B cell (primary cell): ENCODE data around the gene RNF150. TPM values are rescaled to one million over a fixed set of nuclear protein-coding genes. Genes with fewer than 3 reads are reported as not detected.

Experiments used
- ATAC-seq: fragments of 200-7000 bp; cut with Tn5 transposase; one replicate; pipeline ENCODE4 v1.10.0; 2021; ENCODE audit warnings: low read depth, mild to moderate bottlenecking, moderate number of reproducible peaks, moderate library complexity
- CTCF ChIA-PET: fragments of 350-600 bp; sonication (Branson Sonifier 250); formaldehyde crosslinking; loops from one replicate; lab custom pipeline; 2021; ENCODE audit warnings: antibody characterized with exemption, inconsistent platforms; lab: Charles Lee
- POLR2A ChIA-PET: fragments of 350-600 bp; sonication (Branson Sonifier 250); formaldehyde crosslinking; loops from one replicate; lab custom pipeline; 2021; ENCODE audit warnings: antibody characterized with exemption; lab: Charles Lee
- DNase-seq: peaks from one replicate; pipeline ENCODE4 v3.0.0; 2013
- H2AFZ ChIP-seq: 2 replicates; pipeline ENCODE4 v1.6.1; 2012; ENCODE audit warnings: mild to moderate bottlenecking, low read depth, low read length; ENCODE audit not compliant: insufficient read depth, poor library complexity, severe bottlenecking
- H3K27ac ChIP-seq, 2 donors: 1 replicate in 1 of 2; 2 replicates in 1 of 2; pipeline ENCODE4 v1.5.1; 2012 to 2013; ENCODE audit warnings: low read length in 2 of 2, mild to moderate bottlenecking in 2 of 2, moderate library complexity in 1 of 2
- H3K27me3 ChIP-seq, 4 experiments: fragments of 200-600 bp in 1 of 4; sonication (generic) in 1 of 4; replicated peaks in 1 of 4; 1 replicate in 2 of 4; 2 replicates in 2 of 4; pipeline versions ENCODE4 v1.6.1 to v1.7.0; 2013 to 2016; ENCODE audit warnings: low read length in 3 of 4, mild to moderate bottlenecking in 2 of 4, mixed read lengths in 1 of 4, moderate library complexity in 1 of 4; ENCODE audit not compliant: insufficient read depth in 4 of 4, control insufficient read depth in 3 of 4; ENCODE audit errors: control extremely low read depth in 1 of 4
- H3K36me3 ChIP-seq, 2 experiments: replicated peaks in 1 of 2; 1 replicate in 1 of 2; 2 replicates in 1 of 2; pipeline versions ENCODE4 v1.6.1 to v1.7.1; 2013; ENCODE audit warnings: low read length in 1 of 2; ENCODE audit not compliant: insufficient read depth in 2 of 2, control insufficient read depth in 1 of 2; ENCODE audit errors: control extremely low read depth in 1 of 2, extremely low read depth in 1 of 2
- H3K4me1 ChIP-seq, 2 donors: fragments of 200-600 bp in 1 of 2; sonication (generic) in 1 of 2; 1 replicate in 1 of 2; 2 replicates in 1 of 2; pipeline versions ENCODE4 v1.5.1 to v1.6.1; 2013 to 2017; ENCODE audit warnings: low read length in 2 of 2; ENCODE audit not compliant: control insufficient read depth in 2 of 2, insufficient read depth in 2 of 2
- H3K4me2 ChIP-seq: replicated peaks from 2 replicates; pipeline ENCODE3; 2012; ENCODE audit warnings: mild to moderate bottlenecking, low read depth, low read length; ENCODE audit not compliant: poor library complexity, severe bottlenecking
- H3K4me3 ChIP-seq, 5 experiments: fragments of 200-600 bp in 1 of 5; sonication (generic) in 1 of 5; 1 replicate in 3 of 5; 2 replicates in 2 of 5; pipeline versions ENCODE4 v1.5.1 to v1.7.0; 2011 to 2016; ENCODE audit warnings: low read length in 4 of 5, mild to moderate bottlenecking in 4 of 5, low read depth in 2 of 5, control low read depth in 1 of 5, moderate library complexity in 1 of 5; ENCODE audit not compliant: insufficient read depth in 1 of 5; ENCODE audit errors: control extremely low read depth in 1 of 5, extremely low read depth in 1 of 5
- H3K79me2 ChIP-seq: fragments of 200-600 bp; sonication (generic); one replicate; pipeline ENCODE4 v1.6.0; 2016; ENCODE audit warnings: low read length; ENCODE audit not compliant: control insufficient read depth, insufficient read depth
- H3K9ac ChIP-seq: fragments of 200-600 bp; sonication (generic); 2 replicates; pipeline ENCODE4 v1.6.1; 2017; ENCODE audit warnings: mild to moderate bottlenecking, low read length, moderate library complexity
- H3K9me3 ChIP-seq, 3 donors: one replicate each; pipeline versions ENCODE4 v1.6.1 to v1.7.1; 2013; ENCODE audit warnings: low read length in 2 of 3; ENCODE audit not compliant: control insufficient read depth in 2 of 3, insufficient read depth in 1 of 3; ENCODE audit errors: control extremely low read depth in 1 of 3
- H4K20me1 ChIP-seq: 2 replicates; pipeline ENCODE4 v1.6.0; 2012; ENCODE audit warnings: mild to moderate bottlenecking, low read length; ENCODE audit not compliant: insufficient read depth, control insufficient read depth, poor library complexity, severe bottlenecking
- H3K27ac Mint-ChIP-seq: one replicate; pipeline ENCODE4 v1.8.0; 2021; ENCODE audit warnings: mixed read lengths
- H3K27me3 Mint-ChIP-seq: one replicate; pipeline ENCODE4 v1.8.0; 2021; ENCODE audit warnings: mixed read lengths
- H3K4me1 Mint-ChIP-seq: one replicate; pipeline ENCODE4 v1.8.0; 2021; ENCODE audit warnings: mixed read lengths
- H3K4me3 Mint-ChIP-seq: one replicate; pipeline ENCODE4 v1.8.0; 2021; ENCODE audit warnings: mixed read lengths
- H3K9me3 Mint-ChIP-seq: one replicate; pipeline ENCODE4 v1.8.0; 2022; ENCODE audit warnings: mixed read lengths; ENCODE audit not compliant: insufficient read depth
- EZH2 ChIP-seq: IDR thresholded peaks from 2 replicates; pipeline ENCODE4 v1.6.1; 2012; ENCODE audit warnings: borderline replicate concordance, low read depth, mild to moderate bottlenecking, moderate library complexity, low read length; ENCODE audit not compliant: insufficient read depth, poor library complexity, severe bottlenecking
- WGBS: methylation state at CpG from one replicate; pipeline ENCODE4 v1.1.5; 2013; ENCODE audit warnings: missing lambda C conversion rate; ENCODE audit not compliant: insufficient coverage; 5-methylcytosine and 5-hydroxymethylcytosine counted together
- intact Hi-C: fragments of 100-400 bp; cut with micrococcal nuclease; formaldehyde crosslinking; loops from one replicate; pipeline ENCODE4 v1.10.0; 2022
- polyA plus RNA-seq: library from polyadenylated mRNA; depleted of rRNA; stranded (reverse); fragments of >200 nt; gene quantifications from 2 replicates; pipeline ENCODE4 v1.2.3, GENCODE V29; 2012
- total RNA-seq, 2 donors: library from RNA; stranded (reverse); fragments of 120-200 nt in 1 of 2; gene quantifications; 1 replicate in 1 of 2; 2 replicates in 1 of 2; pipeline versions ENCODE4 v1.2.3 to v1.2.4, GENCODE V29; 2013 to 2022
- TF ChIP-seq, protein P1 (sequence below): fragments of 200-600 bp; IDR thresholded peaks from one replicate; pipeline ENCODE4 v1.8.0; 2022; ENCODE audit warnings: antibody characterized with exemption, mild to moderate bottlenecking

Gene RNF150
- total and polyA plus RNA-seq, 2 donors (not counting 1 experiment from before 2014, with no cell fraction given): not detected

GRCh38 chr4:141027421-141027820 lies 105.8 kb downstream of the RNF150 start:
- Histone ChIP-seq H2AFZ (no peak overlapping the region), H3K27ac (no peak overlapping the region), H4K20me1 (no peaks in the 10 kb centered on the region), H3K4me1 (no peaks in the 10 kb centered on the region), H3K4me2 (no peak overlapping the region), H3K79me2 (no peaks in the 10 kb centered on the region), H3K36me3 (no peaks in the 10 kb centered on the region), H3K4me3 (no peak overlapping the region), H3K9ac (no peak overlapping the region), H3K27me3 (no peaks in the 10 kb centered on the region), H3K9me3 (no peaks in the 10 kb centered on the region)
- Mint-ChIP-seq H3K27ac (no peak overlapping the region), H3K4me1 (no peaks in the 10 kb centered on the region), H3K4me3 (no peak overlapping the region), H3K27me3 (peaks cover 17% of the 10 kb centered on the region), H3K9me3 (no peaks in the 10 kb centered on the region)
- ChIA-PET CTCF (no interaction called here), POLR2A (no interaction called here)
- ATAC-seq (no peak), DNase-seq (no peak)
- TF ChIP-seq, protein P1, sequence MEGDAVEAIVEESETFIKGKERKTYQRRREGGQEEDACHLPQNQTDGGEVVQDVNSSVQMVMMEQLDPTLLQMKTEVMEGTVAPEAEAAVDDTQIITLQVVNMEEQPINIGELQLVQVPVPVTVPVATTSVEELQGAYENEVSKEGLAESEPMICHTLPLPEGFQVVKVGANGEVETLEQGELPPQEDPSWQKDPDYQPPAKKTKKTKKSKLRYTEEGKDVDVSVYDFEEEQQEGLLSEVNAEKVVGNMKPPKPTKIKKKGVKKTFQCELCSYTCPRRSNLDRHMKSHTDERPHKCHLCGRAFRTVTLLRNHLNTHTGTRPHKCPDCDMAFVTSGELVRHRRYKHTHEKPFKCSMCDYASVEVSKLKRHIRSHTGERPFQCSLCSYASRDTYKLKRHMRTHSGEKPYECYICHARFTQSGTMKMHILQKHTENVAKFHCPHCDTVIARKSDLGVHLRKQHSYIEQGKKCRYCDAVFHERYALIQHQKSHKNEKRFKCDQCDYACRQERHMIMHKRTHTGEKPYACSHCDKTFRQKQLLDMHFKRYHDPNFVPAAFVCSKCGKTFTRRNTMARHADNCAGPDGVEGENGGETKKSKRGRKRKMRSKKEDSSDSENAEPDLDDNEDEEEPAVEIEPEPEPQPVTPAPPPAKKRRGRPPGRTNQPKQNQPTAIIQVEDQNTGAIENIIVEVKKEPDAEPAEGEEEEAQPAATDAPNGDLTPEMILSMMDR: no peak
- TF ChIP-seq EZH2: no peak
- WGBS: no CpG with 5 or more reads among the region's 1 CpG
- intact Hi-C loops: no loop called here

GRCh38 chr4:141026900-141027299 lies 106.4 kb downstream of the RNF150 start:
- Mint-ChIP-seq H3K27me3 (peaks cover 17% of the 10 kb centered on the region), H3K4me1 (no peaks in the 10 kb centered on the region), H3K9me3 (no peaks in the 10 kb centered on the region), H3K4me3 (no peak overlapping the region), H3K27ac (no peak overlapping the region)
- Histone ChIP-seq H3K4me3 (no peak overlapping the region), H3K4me2 (no peak overlapping the region), H4K20me1 (no peaks in the 10 kb centered on the region), H3K27ac (no peak overlapping the region), H3K9ac (no peak overlapping the region), H3K36me3 (no peaks in the 10 kb centered on the region), H3K27me3 (no peaks in the 10 kb centered on the region), H3K9me3 (no peaks in the 10 kb centered on the region), H3K4me1 (no peaks in the 10 kb centered on the region), H3K79me2 (no peaks in the 10 kb centered on the region), H2AFZ (no peak overlapping the region)
- ChIA-PET CTCF (no interaction called here), POLR2A (no interaction called here)
- intact Hi-C loops: no loop called here
- ATAC-seq (no peak), DNase-seq (no peak)
- WGBS: 92% methylated on average over 4 of the region's 7 CpGs
- no peak for TF ChIP-seq EZH2
- TF ChIP-seq, protein P1: no peak
